Right atrium auricular region (tissue), 2 donors: Measurements from ENCODE around the gene RAD51B. TPM values are rescaled to one million over a fixed set of nuclear protein-coding genes. Genes with fewer than 3 reads are reported as not detected.
A peak's percentile ranks its signal among the peaks of the same experiment; 100 is the strongest.

ENCODE experiments used
- DNase-seq: peaks from one replicate; pipeline ENCODE4 v3.0.0-alpha.2; 2019; ENCODE audit warnings: low spot score
- H3K27ac ChIP-seq, 2 donors: fragments of 200-600 bp; sonication (generic); 1 replicate in 1 of 2; 2 replicates in 1 of 2; pipeline ENCODE4 v1.5.1; 2016 to 2019
- H3K27me3 ChIP-seq, 2 donors: fragments of 200-600 bp; sonication (generic); one replicate each; pipeline versions ENCODE4 v1.5.1 to v1.6.0; 2017 to 2019
- H3K36me3 ChIP-seq: fragments of 200-600 bp; sonication (generic); one replicate; pipeline ENCODE4 v1.5.1; 2016
- H3K4me1 ChIP-seq, 2 donors: fragments of 200-600 bp; sonication (generic); one replicate each; pipeline versions ENCODE4 v1.5.1 to v1.6.0; 2017 to 2019
- H3K4me3 ChIP-seq, 2 donors: fragments of 200-600 bp; sonication (generic); 1 replicate in 1 of 2; 2 replicates in 1 of 2; pipeline ENCODE4 v1.5.1; 2017 to 2019; ENCODE audit warnings: mild to moderate bottlenecking in 1 of 2, moderate library complexity in 1 of 2
- H3K9me3 ChIP-seq, 2 donors: fragments of 200-600 bp; sonication (generic); one replicate each; pipeline ENCODE4 v1.5.1; 2019
- total RNA-seq, 2 donors: library from RNA; depleted of rRNA; stranded (reverse); fragments of >200 nt; gene quantifications; one replicate each; pipeline ENCODE4 v1.1.0, GENCODE V29; 2016
- TF ChIP-seq, protein P1 (sequence below), 2 donors: fragments of 200-600 bp; sonication (generic); IDR thresholded peaks; one replicate each; pipeline ENCODE4 v1.5.1; 2019; ENCODE audit warnings: antibody characterized with exemption in 2 of 2

RAD51B gene
- total RNA-seq, 2 donors from 2014 or later = 1.2 to 1.5 TPM

GRCh38 chr14:68409387-68409786, 589.8 kb downstream of the RAD51B start:
- no peak for DNase-seq
- H3K27ac ChIP-seq = no peak overlapping the region

GRCh38 chr14:68412505-68413465, 593.2 kb downstream of the RAD51B start:
- H3K4me3 ChIP-seq = no peak overlapping the region
- no peak overlapping the region for H3K27ac ChIP-seq
- H3K27me3 ChIP-seq = no peaks in the 10 kb centered on the region
- H3K9me3 ChIP-seq = no peaks in the 10 kb centered on the region
- no peaks in the 10 kb centered on the region for H3K36me3 ChIP-seq
- TF ChIP-seq, protein P1, sequence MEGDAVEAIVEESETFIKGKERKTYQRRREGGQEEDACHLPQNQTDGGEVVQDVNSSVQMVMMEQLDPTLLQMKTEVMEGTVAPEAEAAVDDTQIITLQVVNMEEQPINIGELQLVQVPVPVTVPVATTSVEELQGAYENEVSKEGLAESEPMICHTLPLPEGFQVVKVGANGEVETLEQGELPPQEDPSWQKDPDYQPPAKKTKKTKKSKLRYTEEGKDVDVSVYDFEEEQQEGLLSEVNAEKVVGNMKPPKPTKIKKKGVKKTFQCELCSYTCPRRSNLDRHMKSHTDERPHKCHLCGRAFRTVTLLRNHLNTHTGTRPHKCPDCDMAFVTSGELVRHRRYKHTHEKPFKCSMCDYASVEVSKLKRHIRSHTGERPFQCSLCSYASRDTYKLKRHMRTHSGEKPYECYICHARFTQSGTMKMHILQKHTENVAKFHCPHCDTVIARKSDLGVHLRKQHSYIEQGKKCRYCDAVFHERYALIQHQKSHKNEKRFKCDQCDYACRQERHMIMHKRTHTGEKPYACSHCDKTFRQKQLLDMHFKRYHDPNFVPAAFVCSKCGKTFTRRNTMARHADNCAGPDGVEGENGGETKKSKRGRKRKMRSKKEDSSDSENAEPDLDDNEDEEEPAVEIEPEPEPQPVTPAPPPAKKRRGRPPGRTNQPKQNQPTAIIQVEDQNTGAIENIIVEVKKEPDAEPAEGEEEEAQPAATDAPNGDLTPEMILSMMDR (IDR thresholded peaks at IDR 0.05) = no peak
- DNase-seq = no peak
- H3K4me1 ChIP-seq = no peaks in the 10 kb centered on the region

More at GRCh38 chr14:68409387-68409786, 589.8 kb downstream of the RAD51B start:
- no peaks in the 10 kb centered on the region for H3K9me3 ChIP-seq
- H3K27me3 ChIP-seq = no peaks in the 10 kb centered on the region
- no peak overlapping the region for H3K4me3 ChIP-seq
- H3K36me3 ChIP-seq = no peaks in the 10 kb centered on the region
- TF ChIP-seq, protein P1 (IDR thresholded peaks at IDR 0.05) = no peak
- H3K4me1 ChIP-seq = peaks cover 0 to 4% of the 10 kb centered on the region in 2 donors

DNA sequence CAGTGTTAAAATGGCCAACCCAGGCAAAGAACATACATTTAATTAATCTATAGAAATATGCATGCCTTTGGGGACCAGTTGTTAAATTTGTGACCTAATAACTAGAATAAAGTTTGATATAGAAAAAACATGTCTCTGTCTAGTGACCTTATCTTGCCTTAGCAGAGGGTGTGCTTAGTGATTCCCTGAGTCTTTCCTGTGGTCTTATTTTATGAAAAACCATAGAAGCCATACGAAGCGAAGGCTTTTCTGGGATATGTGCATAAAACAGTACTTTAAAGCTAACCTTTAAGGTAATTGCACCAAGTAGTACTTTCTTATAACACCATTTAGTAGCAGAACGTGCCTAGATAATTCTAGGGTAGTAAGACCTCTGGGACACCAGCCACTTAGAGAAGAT, 593.9 kb downstream of the RAD51B start:
- H3K4me3 ChIP-seq = no peak overlapping the region
- H3K9me3 ChIP-seq = no peaks in the 10 kb centered on the region
- TF ChIP-seq, protein P1 (IDR thresholded peaks at IDR 0.05) = no peak
- no peaks in the 10 kb centered on the region for H3K4me1 ChIP-seq
- H3K36me3 ChIP-seq = no peaks in the 10 kb centered on the region
- H3K27ac ChIP-seq = no peak overlapping the region
- H3K27me3 ChIP-seq = no peaks in the 10 kb centered on the region
- no peak for DNase-seq

- no peaks in the 10 kb centered on the region for H3K9me3 ChIP-seq
- no peaks in the 10 kb centered on the region for H3K4me1 ChIP-seq
- TF ChIP-seq, protein P1 (IDR thresholded peaks at IDR 0.05) = no peak
- H3K36me3 ChIP-seq = no peaks in the 10 kb centered on the region
- no peak overlapping the region for H3K4me3 ChIP-seq
- peak overlapping the region in 1 of 2 donors; percentile 20 for H3K27ac ChIP-seq
- DNase-seq = no peak
- no peaks in the 10 kb centered on the region for H3K27me3 ChIP-seq
These were observed 594.5 kb downstream of the RAD51B start for GRCh38 chr14:68414121-68414520.

- H3K27ac ChIP-seq = no peak overlapping the region
These were observed 596.6 kb downstream of the RAD51B start for GRCh38 chr14:68416171-68416570.

More at GRCh38 chr14:68416171-68416570, 596.6 kb downstream of the RAD51B start:
- Histone ChIP-seq H3K36me3 (no peaks in the 10 kb centered on the region), H3K27me3 (no peaks in the 10 kb centered on the region), H3K4me1 (no peaks in the 10 kb centered on the region), H3K9me3 (no peaks in the 10 kb centered on the region), H3K4me3 (no peak overlapping the region)
- TF ChIP-seq, protein P1 (IDR thresholded peaks at IDR 0.05) = no peak
- DNase-seq = no peak
